Mesodermal cell (in vitro differentiated cells): Measurements from ENCODE around the gene GALNT14.

ENCODE experiments used
- H3K27ac ChIP-seq: 2 replicates; pipeline ENCODE4 v1.7.0; 2013; ENCODE audit warnings: mild to moderate bottlenecking, low read depth, low read length, moderate library complexity; ENCODE audit not compliant: severe bottlenecking
- H3K36me3 ChIP-seq: 2 replicates; pipeline ENCODE4 v1.7.1; 2013; ENCODE audit warnings: mild to moderate bottlenecking, low read length, moderate library complexity; ENCODE audit not compliant: control insufficient read depth, insufficient read depth
- H3K4me1 ChIP-seq: one replicate; pipeline ENCODE4 v1.7.1; 2013; ENCODE audit warnings: mild to moderate bottlenecking, low read length; ENCODE audit not compliant: insufficient read depth, control insufficient read depth, poor library complexity, severe bottlenecking
- H3K4me3 ChIP-seq: 2 replicates; pipeline ENCODE4 v1.7.0; 2013; ENCODE audit warnings: low read length, control low read depth, mild to moderate bottlenecking; ENCODE audit not compliant: insufficient read depth, poor library complexity, severe bottlenecking; ENCODE audit errors: extremely low read depth
- H3K9me3 ChIP-seq: 2 replicates; pipeline ENCODE4 v1.7.1; 2013; ENCODE audit warnings: mild to moderate bottlenecking, low read length, moderate library complexity; ENCODE audit not compliant: control insufficient read depth
- WGBS, 2 experiments: methylation state at CpG; one replicate each; pipeline ENCODE4 v1.1.5; 2013; ENCODE audit warnings: missing lambda C conversion rate in 2 of 2; ENCODE audit not compliant: insufficient coverage in 2 of 2; 5-methylcytosine and 5-hydroxymethylcytosine counted together

The GALNT14 gene

GRCh38 chr2:30900381-30900780, 237.9 kb downstream of the GALNT14 start:
- H3K4me1 ChIP-seq: no peaks in the 10 kb centered on the region
- WGBS, 2 experiments: 75 to 100% methylated on average over 1 of the region's 5 CpGs
- H3K36me3 ChIP-seq: no peaks in the 10 kb centered on the region
- no peaks in the 10 kb centered on the region for H3K9me3 ChIP-seq
- H3K4me3 ChIP-seq: no peak overlapping the region
- H3K27ac ChIP-seq: no peak overlapping the region

GRCh38 chr2:30899516-30900054, 238.7 kb downstream of the GALNT14 start:
- no peaks in the 10 kb centered on the region for H3K9me3 ChIP-seq
- no peaks in the 10 kb centered on the region for H3K4me1 ChIP-seq
- no peak overlapping the region for H3K27ac ChIP-seq
- no peaks in the 10 kb centered on the region for H3K36me3 ChIP-seq
- no peak overlapping the region for H3K4me3 ChIP-seq
- 85 to 91% methylated on average over 8 to 9 of the region's 14 CpGs for WGBS, 2 experiments

GRCh38 chr2:30897539-30897938, 240.7 kb downstream of the GALNT14 start:
- H3K9me3 ChIP-seq: no peaks in the 10 kb centered on the region
- H3K4me3 ChIP-seq: no peak overlapping the region
- H3K27ac ChIP-seq: no peak overlapping the region
- no peaks in the 10 kb centered on the region for H3K4me1 ChIP-seq
- no peaks in the 10 kb centered on the region for H3K36me3 ChIP-seq
- 90 to 96% methylated on average over 12 of the region's 13 CpGs for WGBS, 2 experiments

GRCh38 chr2:30894498-30895119, 243.6 kb downstream of the GALNT14 start:
- WGBS, 2 experiments: 83 to 94% methylated on average over 3 to 4 of the region's 5 CpGs
- Histone ChIP-seq H3K4me1 (no peaks in the 10 kb centered on the region), H3K36me3 (no peaks in the 10 kb centered on the region), H3K4me3 (no peak overlapping the region), H3K27ac (no peak overlapping the region), H3K9me3 (no peaks in the 10 kb centered on the region)

GRCh38 chr2:30888852-30889409, 249.3 kb downstream of the GALNT14 start:
- Histone ChIP-seq H3K4me1 (no peaks in the 10 kb centered on the region), H3K27ac (no peak overlapping the region), H3K36me3 (no peaks in the 10 kb centered on the region), H3K4me3 (no peak overlapping the region), H3K9me3 (no peaks in the 10 kb centered on the region)
- WGBS, 2 experiments: 78 to 80% methylated on average over 5 to 6 of the region's 7 CpGs

- H3K36me3 ChIP-seq: no peaks in the 10 kb centered on the region
- no peaks in the 10 kb centered on the region for H3K4me1 ChIP-seq
- no peak overlapping the region for H3K27ac ChIP-seq
- WGBS, 2 experiments: 48 to 49% methylated on average over 6 of the region's 6 CpGs
- H3K9me3 ChIP-seq: no peaks in the 10 kb centered on the region
- no peak overlapping the region for H3K4me3 ChIP-seq
These were observed 252.2 kb downstream of the GALNT14 start for GRCh38 chr2:30886080-30886479.

- Histone ChIP-seq H3K27ac (no peak overlapping the region), H3K4me3 (no peak overlapping the region), H3K4me1 (no peaks in the 10 kb centered on the region), H3K9me3 (no peaks in the 10 kb centered on the region), H3K36me3 (no peaks in the 10 kb centered on the region)
- WGBS, 2 experiments: 83% methylated on average over 1 of the region's 3 CpGs; no CpG with 5 or more reads in 1 of the 2 experiments
These were observed 254.4 kb downstream of the GALNT14 start for GRCh38 chr2:30883822-30884221.

GRCh38 chr2:30883184-30883583, 255.1 kb downstream of the GALNT14 start:
- no peaks in the 10 kb centered on the region for H3K4me1 ChIP-seq

GRCh38 chr2:30880516-30880915, 257.7 kb downstream of the GALNT14 start:
- no peaks in the 10 kb centered on the region for H3K9me3 ChIP-seq
- no peaks in the 10 kb centered on the region for H3K36me3 ChIP-seq
- no peak overlapping the region for H3K27ac ChIP-seq
- no peak overlapping the region for H3K4me3 ChIP-seq
- 88 to 89% methylated on average over 2 of the region's 3 CpGs for WGBS, 2 experiments
- no peaks in the 10 kb centered on the region for H3K4me1 ChIP-seq

More at GRCh38 chr2:30883184-30883583, 255.1 kb downstream of the GALNT14 start:
- H3K4me3 ChIP-seq: no peak overlapping the region
- no peaks in the 10 kb centered on the region for H3K36me3 ChIP-seq
- H3K27ac ChIP-seq: no peak overlapping the region
- 100% methylated on average over 1 of the region's 4 CpGs for WGBS, 2 experiments
- no peaks in the 10 kb centered on the region for H3K9me3 ChIP-seq

GRCh38 chr2:30877833-30878232, 260.4 kb downstream of the GALNT14 start:
- Histone ChIP-seq H3K4me3 (no peak overlapping the region), H3K4me1 (no peaks in the 10 kb centered on the region), H3K36me3 (no peaks in the 10 kb centered on the region), H3K9me3 (peaks cover 3% of the 10 kb centered on the region), H3K27ac (no peak overlapping the region)
- 100% methylated on average over 1 of the region's 2 CpGs for WGBS, 2 experiments

GRCh38 chr2:30872797-30873196, 265.4 kb downstream of the GALNT14 start:
- no peak overlapping the region for H3K4me3 ChIP-seq
- no peak overlapping the region for H3K27ac ChIP-seq
- peaks cover 3% of the 10 kb centered on the region for H3K9me3 ChIP-seq
- H3K36me3 ChIP-seq: no peaks in the 10 kb centered on the region
- H3K4me1 ChIP-seq: peaks cover 7% of the 10 kb centered on the region
- 85 to 88% methylated on average over 1 to 2 of the region's 2 CpGs for WGBS, 2 experiments
